GM18873 (cell line): ENCODE measurements around the gene DRAXIN.

ENCODE experiments used
- ATAC-seq: cut with Tn5 transposase; IDR thresholded peaks from one replicate; pipeline ENCODE4 v1.9.1; 2021; ENCODE audit warnings: mild to moderate bottlenecking, moderate library complexity, moderate number of reproducible peaks; ENCODE audit not compliant: unreplicated experiment, low FRiP score

DRAXIN gene

GRCh38 chr1:11731691-11732283 is 40.3 kb downstream of the DRAXIN start:
- no peak for ATAC-seq

GRCh38 chr1:11733306-11733705 is 41.8 kb downstream of the DRAXIN start:
- no peak for ATAC-seq

DNA sequence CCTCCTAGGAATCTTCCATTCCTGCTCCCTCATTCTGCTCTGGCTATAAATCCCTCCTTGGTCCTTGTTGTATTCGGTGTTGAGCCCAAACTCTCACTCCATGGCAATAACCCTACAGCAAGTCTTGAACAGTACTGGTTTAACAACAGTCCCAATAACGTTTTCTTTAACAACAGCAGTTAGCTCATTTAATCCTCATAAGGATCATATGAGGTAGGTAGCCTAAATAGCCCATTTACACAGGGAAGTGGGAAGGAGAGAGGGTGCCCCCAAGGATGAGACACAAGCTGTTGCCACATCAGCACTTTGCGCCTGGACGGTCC is 44.0 kb downstream of the DRAXIN start:
- no peak for ATAC-seq

DNA sequence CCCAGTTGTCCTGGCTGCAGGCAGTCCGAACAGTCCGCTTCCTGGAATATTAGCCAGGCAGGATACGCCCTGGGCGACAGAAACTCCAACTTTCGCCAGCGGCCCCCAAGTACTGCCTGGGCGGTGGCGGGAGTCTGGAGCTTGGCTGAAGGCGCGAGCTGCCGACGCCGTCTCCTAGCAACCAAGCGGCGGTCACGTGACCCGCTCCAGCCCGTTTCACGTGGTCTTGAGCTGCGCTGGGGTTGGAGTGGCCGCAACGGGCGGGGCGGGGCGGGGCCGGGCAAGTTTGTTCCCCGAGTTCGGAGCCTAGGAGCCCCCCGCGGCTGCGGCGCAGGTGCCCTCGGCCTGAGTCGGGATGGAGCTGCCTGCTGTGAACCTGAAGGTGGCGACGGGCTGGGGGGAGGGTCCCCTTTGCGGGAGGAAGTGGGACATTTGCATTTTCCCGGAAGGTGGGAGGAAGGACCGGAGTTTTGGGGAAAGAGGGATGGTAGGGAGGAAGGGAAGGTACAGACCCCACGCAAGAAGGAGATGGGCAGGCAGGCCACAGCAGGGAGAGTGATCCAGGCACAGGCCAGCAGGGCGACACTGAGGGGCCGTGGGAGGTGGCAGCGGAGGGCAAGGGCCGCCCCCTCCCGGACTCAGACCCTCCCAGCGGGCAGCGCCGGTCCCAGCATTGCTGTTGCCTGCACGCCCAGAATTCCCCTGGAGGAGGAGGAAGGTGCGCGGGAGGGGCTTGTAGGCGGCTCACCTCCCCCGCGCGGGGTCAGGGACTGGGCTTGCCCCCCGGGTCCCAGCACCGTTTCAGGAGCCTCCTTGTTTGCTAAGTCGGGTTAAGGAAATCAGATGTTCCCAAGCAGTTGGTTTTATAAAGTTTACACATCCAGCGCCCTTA is 44.6 kb downstream of the DRAXIN start, which contains the start of gene AGTRAP:
Gene AGTRAP (plus strand): TSS at position 283 of the 892 bp plus-strand sequence. CDS start 73 bp downstream, at position 356.
- ATAC-seq = no peak

- ATAC-seq = no peak
Observed at GRCh38 chr1:11736746-11737639, 45.5 kb downstream of the DRAXIN start.

GRCh38 chr1:11738096-11738495 is 46.6 kb downstream of the DRAXIN start:
- ATAC-seq = no peak

GRCh38 chr1:11738783-11739182 is 47.3 kb downstream of the DRAXIN start:
- ATAC-seq = no peak

- ATAC-seq = no peak
Observed at GRCh38 chr1:11740258-11741192, 49.0 kb downstream of the DRAXIN start.

DNA sequence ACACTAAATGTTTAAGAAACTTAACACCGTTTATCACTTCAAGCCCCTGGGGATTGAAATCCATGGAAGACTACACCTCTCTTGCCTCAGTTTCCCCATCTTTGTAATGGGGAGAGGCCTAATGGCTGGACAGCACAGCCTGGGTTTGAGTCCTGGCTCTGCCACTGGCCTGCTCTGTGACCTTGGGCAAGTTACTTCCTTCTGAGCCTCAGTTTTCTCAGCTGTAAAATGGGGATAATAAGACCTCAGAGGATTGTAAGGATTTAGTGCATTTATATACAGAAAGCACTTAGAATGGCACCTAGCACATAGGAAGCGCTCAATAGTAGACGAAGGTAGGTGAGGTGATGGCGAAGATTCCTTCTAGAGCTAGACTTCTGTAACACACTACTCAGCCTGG is 50.0 kb downstream of the DRAXIN start:
- ATAC-seq = no peak

DNA sequence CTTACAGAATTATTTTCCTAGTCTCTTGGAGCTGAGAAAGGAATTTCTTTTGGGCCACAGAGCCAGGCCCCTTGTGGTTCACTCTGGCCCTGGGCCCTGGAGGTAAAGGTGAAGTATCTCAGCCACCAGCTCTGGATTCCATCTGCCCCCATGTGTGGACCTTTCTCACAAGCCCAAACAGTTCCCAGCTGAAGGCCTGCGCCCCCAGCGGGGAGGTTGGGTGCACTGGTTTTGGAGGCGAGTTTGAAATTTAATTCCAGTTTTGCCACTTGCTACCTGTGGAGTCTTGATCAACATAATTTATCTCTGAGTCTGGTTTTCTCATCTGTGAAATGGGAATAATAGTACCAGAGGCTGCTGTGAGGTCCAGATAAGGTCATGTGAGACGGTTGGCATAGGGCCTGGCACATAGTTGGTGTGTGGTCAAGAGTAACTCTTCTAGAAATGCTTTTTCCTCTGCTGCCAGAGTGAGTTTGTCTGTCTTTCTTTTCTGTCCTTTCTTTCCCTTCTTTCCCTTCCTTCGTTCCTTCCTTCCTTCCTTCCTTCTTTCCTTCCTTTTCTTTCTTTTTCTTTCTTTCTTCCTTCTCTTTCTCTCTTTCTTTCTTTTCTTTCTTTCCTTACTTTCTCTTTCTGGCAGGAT is 50.5 kb downstream of the DRAXIN start:
- no peak for ATAC-seq

- no peak for ATAC-seq
Observed at GRCh38 chr1:11744287-11744686, 52.8 kb downstream of the DRAXIN start.

DNA sequence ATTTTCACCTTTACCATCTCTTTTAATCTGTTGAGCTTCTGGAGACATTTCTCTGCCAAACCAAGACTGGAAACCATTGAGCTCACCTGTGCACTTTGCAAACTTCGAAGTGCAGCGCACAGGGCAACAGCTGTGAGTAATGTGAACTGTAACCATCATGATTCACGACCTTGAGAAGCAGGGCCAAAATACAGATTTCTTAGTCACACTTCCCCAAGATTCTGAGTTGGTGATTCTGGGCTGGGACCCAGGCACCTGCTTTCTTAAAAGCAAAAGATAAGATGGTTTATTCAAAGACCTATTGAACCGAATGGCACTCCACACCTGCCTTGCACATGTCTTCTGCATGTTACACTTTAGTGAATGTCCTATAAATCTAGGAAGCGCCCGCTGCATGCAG is 54.6 kb downstream of the DRAXIN start:
- ATAC-seq = no peak

DNA sequence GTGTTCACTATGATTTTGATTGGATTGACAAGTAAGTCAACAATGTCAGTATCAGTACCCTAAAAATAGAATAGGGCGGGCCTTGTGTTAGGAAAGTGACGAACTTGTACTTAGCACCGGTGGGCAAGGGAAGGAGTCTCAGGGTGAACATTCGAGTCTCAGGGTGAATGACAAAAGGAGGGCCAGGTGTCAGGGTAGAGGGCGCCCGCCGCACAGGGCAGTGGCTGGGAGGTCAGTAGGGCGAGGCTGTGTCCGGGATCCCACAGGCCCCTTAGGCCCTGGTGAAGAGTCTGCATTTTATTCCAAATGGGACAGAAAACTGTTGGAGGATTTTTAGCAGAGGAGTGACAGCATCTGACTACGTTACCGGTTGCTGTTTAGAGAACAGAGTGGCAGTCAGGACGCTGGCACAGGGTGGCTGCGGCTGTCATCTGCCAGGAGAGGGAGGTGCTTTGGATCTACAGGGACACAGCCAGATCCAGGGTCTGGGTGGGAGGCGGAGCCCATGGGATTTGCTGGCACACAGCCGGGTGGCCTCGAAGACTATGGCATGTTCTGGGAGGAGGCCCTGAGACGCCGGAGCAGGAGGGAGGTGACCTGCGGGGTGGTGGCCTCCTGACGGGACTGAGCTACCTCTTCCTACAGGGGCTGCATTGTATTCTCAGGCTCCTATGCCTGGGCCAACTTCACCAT is 55.4 kb downstream of the DRAXIN start:
- no peak for ATAC-seq

- ATAC-seq = no peak
Observed at GRCh38 chr1:11748294-11749202, 57.0 kb downstream of the DRAXIN start.

DNA sequence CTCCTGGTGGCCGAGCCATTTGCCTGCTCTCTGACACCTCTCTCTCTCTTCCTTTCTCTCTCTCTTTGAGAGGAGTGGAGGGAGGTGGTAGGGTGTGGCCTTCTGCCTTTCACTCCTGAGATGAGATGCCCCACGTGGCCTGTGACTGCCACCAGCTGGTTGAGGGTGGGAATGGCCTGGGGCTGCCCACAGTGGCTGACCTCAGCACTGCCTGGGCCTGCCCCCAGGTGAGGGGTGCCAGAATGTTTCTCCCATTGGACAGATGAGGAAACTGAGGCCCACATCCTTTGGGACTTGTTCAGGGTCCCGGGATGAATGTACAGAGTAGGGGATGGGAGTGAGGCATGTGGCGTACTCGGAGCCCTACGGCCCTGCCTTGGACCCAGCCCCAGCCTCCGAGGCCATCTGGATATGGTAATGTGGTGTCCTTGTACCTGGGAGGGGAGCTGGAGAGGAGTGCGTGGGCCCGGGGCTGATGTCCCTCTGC is 57.7 kb downstream of the DRAXIN start:
- ATAC-seq = no peak

DNA sequence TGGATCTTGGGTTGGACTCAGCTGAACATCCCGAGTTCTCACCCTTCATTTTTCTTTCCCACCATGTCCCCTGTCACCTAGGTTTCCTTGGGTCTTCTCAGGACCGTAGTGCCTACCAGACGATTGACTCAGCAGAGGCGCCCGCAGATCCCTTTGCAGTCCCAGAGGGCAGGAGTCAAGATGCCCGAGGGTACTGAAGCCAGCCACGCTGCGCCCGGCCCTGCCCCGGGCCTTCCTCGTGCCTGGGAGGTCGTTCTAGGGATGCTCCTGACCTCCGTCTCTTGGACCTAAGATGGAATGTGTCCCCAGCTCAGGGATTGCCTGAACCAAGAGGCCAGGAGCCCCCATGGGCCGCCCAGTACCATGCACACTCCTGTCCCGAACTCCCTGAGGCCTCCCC is 58.5 kb downstream of the DRAXIN start:
- ATAC-seq = no peak

GRCh38 chr1:11751087-11751486 is 59.6 kb downstream of the DRAXIN start:
- ATAC-seq = no peak
